ENCODE data around the gene GALNT5.

Gene GALNT5

GRCh38 chr2:157262248-157262647, 4.7 kb downstream of the GALNT5 start:
- no peak overlapping the region for H3K4me3 ChIP-seq (ENCODE audit: low read depth, low read length)
- in situ Hi-C loops (cut with HindIII; ENCODE audit: low sequenced_read_pairs): no loop called here
- TF ChIP-seq, protein P1, sequence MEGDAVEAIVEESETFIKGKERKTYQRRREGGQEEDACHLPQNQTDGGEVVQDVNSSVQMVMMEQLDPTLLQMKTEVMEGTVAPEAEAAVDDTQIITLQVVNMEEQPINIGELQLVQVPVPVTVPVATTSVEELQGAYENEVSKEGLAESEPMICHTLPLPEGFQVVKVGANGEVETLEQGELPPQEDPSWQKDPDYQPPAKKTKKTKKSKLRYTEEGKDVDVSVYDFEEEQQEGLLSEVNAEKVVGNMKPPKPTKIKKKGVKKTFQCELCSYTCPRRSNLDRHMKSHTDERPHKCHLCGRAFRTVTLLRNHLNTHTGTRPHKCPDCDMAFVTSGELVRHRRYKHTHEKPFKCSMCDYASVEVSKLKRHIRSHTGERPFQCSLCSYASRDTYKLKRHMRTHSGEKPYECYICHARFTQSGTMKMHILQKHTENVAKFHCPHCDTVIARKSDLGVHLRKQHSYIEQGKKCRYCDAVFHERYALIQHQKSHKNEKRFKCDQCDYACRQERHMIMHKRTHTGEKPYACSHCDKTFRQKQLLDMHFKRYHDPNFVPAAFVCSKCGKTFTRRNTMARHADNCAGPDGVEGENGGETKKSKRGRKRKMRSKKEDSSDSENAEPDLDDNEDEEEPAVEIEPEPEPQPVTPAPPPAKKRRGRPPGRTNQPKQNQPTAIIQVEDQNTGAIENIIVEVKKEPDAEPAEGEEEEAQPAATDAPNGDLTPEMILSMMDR (IDR thresholded peaks at IDR 0.05; ENCODE audit: low read depth, low read length, missing control alignments): no peak
- no peak for DNase-seq (ENCODE audit: low read depth)

DNA sequence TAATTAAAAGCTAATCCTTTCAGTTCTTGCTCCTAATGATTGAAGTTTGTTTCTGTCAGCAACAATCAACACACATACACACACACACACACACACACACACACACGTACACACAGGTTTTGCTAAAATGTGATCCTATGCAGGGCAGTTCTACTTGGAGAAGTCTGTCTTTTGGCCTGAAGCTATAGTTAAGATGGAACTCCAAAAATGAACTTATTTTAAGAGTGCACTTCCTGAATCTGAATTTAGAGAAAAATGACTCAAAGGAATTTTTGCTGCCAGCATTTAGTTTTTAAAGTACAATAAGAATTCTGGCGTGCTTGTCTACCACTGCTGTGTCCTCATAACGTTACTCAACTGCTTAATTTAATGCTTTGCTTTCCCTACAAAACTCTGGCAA, 6.6 kb downstream of the GALNT5 start:
- in situ Hi-C loops (cut with HindIII; ENCODE audit: low sequenced_read_pairs): no loop called here
- TF ChIP-seq, protein P1 (IDR thresholded peaks at IDR 0.05; ENCODE audit: low read depth, low read length, missing control alignments): no peak
- no peak for DNase-seq (ENCODE audit: low read depth)
- H3K4me3 ChIP-seq (ENCODE audit: low read depth, low read length): no peak overlapping the region

- DNase-seq (ENCODE audit: low read depth): no peak
- H3K4me3 ChIP-seq (ENCODE audit: low read depth, low read length): no peak overlapping the region
- TF ChIP-seq, protein P1 (IDR thresholded peaks at IDR 0.05; ENCODE audit: low read depth, low read length, missing control alignments): no peak
- in situ Hi-C loops (cut with HindIII; ENCODE audit: low sequenced_read_pairs): no loop called here
Measured at GRCh38 chr2:157265825-157266224, 8.3 kb downstream of the GALNT5 start.

DNA sequence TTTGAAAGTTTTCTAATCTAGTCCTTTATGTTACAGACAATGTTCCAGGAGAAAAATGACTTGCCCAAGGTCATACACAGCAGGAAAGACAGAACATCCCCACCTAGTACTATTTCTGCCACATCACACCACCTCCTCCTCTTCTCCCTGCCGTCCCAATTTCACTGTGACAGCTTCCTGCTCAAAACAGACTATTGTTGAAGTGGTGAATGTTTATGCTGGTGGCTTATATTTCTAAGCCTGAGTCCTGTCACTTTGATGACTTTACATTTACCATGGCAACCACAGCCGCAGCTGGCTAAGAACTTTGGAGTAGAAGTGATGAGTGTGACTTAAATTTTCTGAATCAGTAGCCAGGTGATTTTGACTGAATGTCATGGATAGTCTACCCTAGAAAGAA, 10.0 kb downstream of the GALNT5 start:
- TF ChIP-seq, protein P1 (IDR thresholded peaks at IDR 0.05; ENCODE audit: low read depth, low read length, missing control alignments): no peak
- DNase-seq (ENCODE audit: low read depth): no peak
- no peak overlapping the region for H3K4me3 ChIP-seq (ENCODE audit: low read depth, low read length)
- in situ Hi-C loops (cut with HindIII; ENCODE audit: low sequenced_read_pairs): no loop called here

DNA sequence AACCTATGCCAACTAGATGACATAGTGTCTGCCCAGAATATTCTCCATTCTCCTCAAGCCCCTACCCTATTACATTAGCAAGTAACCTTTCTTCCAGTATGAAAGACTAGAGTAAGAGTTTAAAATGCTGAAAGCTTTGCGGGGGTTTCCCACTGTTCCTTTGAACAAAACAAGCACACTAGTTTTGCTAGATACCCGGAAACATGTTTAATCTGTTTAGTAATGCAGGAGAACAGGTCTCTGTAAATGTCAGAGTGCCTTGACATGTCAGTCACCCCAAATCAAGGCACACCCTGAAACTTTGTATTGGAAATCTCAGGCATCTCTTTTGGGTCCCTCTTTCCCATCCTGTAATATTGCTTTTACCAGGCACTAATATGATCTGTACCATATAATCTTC, 11.6 kb downstream of the GALNT5 start:
- no peak for DNase-seq (ENCODE audit: low read depth)
- in situ Hi-C loops (cut with HindIII; ENCODE audit: low sequenced_read_pairs): no loop called here
- TF ChIP-seq, protein P1 (IDR thresholded peaks at IDR 0.05; ENCODE audit: low read depth, low read length, missing control alignments): no peak

GRCh38 chr2:157269922-157270321, 12.4 kb downstream of the GALNT5 start:
- no peak for DNase-seq (ENCODE audit: low read depth)
- H3K4me3 ChIP-seq (ENCODE audit: low read depth, low read length): no peak overlapping the region
- in situ Hi-C loops (cut with HindIII; ENCODE audit: low sequenced_read_pairs): no loop called here
- TF ChIP-seq, protein P1 (IDR thresholded peaks at IDR 0.05; ENCODE audit: low read depth, low read length, missing control alignments): no peak

More for the DNA sequence above, 11.6 kb downstream of the GALNT5 start:
- H3K4me3 ChIP-seq (ENCODE audit: low read depth, low read length): no peak overlapping the region

Data from astrocyte of the cerebellum (primary cell).